ENCODE results near the gene SOX14. TPM values are rescaled to one million over a fixed set of nuclear protein-coding genes. Genes with fewer than 3 reads are reported as not detected.

The SOX14 gene
- total RNA-seq, 1 experiment from 2014 or later: not detected

DNA sequence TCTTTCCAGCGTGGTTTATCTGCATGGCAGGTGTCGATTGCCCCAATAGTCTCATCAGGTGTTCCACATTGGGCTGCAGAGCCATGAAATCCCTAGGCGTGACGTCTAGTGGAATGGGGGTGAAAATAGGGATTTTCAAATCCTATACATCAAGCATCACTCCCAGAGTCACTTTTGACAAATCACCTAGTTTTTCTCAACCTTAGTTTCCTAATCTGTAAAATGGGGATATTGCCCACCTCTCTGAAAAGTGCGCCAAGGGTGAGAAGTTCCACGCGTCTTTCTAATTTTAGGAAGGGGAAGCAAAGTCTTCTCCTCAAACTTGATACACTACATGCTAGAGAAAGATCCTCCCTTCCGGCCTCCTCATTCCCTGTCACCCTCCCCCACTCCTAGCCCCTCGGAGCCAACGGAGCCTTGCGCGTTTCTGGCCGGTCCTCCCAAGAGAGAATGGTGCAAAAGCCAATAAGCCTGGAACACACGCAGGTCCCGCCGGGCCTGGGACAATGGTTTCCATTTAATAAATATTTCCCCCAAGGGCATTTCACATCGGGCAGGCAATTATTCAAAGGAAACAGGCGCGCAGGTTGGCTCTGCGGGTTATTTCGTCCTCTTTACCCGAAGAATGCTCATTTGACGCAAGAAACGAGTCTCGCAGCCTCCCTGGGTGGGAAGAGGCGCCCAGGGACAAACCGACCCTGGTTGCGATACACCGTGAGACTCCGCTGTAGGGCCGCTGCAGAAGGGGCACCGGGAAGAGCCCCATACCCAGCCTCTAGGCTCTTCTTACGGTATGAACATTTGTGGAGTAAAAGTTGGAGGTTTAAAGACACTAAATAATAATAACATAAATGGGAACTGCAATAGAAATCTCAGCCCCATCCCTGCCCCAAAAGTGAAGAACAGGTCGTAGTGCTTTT lies 1.2 kb upstream of the SOX14 start:
- intact Hi-C loops (cut with micrococcal nuclease): no loop called here
- Mint-ChIP-seq H3K36me3 (ENCODE audit: insufficient read depth, unreplicated experiment) (no peaks in the 10 kb centered on the region), H3K27ac (ENCODE audit: low read depth, unreplicated experiment) (no peak overlapping the region), H3K9me3 (ENCODE audit: unreplicated experiment) (no peaks in the 10 kb centered on the region), H3K4me1 (ENCODE audit: insufficient read depth, unreplicated experiment) (peaks cover 4% of the 10 kb centered on the region), H3K4me3 (ENCODE audit: unreplicated experiment) (peak overlapping the region; percentile 4), H3K27me3 (ENCODE audit: insufficient read depth, unreplicated experiment) (peaks cover 73% of the 10 kb centered on the region)
- TF ChIP-seq, protein P1, sequence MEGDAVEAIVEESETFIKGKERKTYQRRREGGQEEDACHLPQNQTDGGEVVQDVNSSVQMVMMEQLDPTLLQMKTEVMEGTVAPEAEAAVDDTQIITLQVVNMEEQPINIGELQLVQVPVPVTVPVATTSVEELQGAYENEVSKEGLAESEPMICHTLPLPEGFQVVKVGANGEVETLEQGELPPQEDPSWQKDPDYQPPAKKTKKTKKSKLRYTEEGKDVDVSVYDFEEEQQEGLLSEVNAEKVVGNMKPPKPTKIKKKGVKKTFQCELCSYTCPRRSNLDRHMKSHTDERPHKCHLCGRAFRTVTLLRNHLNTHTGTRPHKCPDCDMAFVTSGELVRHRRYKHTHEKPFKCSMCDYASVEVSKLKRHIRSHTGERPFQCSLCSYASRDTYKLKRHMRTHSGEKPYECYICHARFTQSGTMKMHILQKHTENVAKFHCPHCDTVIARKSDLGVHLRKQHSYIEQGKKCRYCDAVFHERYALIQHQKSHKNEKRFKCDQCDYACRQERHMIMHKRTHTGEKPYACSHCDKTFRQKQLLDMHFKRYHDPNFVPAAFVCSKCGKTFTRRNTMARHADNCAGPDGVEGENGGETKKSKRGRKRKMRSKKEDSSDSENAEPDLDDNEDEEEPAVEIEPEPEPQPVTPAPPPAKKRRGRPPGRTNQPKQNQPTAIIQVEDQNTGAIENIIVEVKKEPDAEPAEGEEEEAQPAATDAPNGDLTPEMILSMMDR (IDR thresholded peaks at IDR 0.05; ENCODE audit: unreplicated experiment): no peak
- ChIA-PET CTCF (interaction anchor here (0.9 kb wide), 1 partner anchor 11 kb away, joined by 3 read pairs; no protein-coding TSS in a partner anchor), POLR2A (no interaction called here)
- no TSS peak for BruUV-seq (replicated peaks)
- DNase-seq (ENCODE audit: unreplicated experiment): no peak

DNA sequence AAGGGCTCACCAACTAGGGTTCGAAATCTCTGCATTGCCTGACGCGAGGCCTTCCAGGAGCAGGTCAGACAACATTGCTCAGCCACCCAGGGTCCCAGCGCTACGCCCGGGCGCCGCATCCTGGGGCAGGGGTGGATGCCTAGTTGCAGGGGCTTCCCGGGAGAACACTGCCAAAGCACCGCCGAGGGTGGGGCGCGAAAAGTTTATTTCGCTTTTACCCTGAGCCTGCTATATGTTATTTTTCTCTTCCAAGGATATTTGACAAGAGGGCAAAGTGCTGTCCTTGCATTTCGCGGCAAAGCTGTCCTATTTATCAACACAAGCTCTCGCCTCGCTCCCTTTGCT lies 549 bp upstream of the SOX14 start:
- H3K4me1 Mint-ChIP-seq (ENCODE audit: insufficient read depth, unreplicated experiment): peaks cover 4% of the 10 kb centered on the region
- no peaks in the 10 kb centered on the region for H3K36me3 Mint-ChIP-seq (ENCODE audit: insufficient read depth, unreplicated experiment)
- H3K4me3 Mint-ChIP-seq (ENCODE audit: unreplicated experiment): peak overlapping the region; percentile 4
- CTCF ChIA-PET: no interaction called here
- intact Hi-C loops (cut with micrococcal nuclease): no loop called here
- no peaks in the 10 kb centered on the region for H3K9me3 Mint-ChIP-seq (ENCODE audit: unreplicated experiment)
- no peak overlapping the region for H3K27ac Mint-ChIP-seq (ENCODE audit: low read depth, unreplicated experiment)
- no peak for DNase-seq (ENCODE audit: unreplicated experiment)
- no TSS peak for BruUV-seq (replicated peaks)
- TF ChIP-seq, protein P1 (IDR thresholded peaks at IDR 0.05; ENCODE audit: unreplicated experiment): no peak
- POLR2A ChIA-PET: no interaction called here
- peaks cover 67% of the 10 kb centered on the region for H3K27me3 Mint-ChIP-seq (ENCODE audit: insufficient read depth, unreplicated experiment)

DNA sequence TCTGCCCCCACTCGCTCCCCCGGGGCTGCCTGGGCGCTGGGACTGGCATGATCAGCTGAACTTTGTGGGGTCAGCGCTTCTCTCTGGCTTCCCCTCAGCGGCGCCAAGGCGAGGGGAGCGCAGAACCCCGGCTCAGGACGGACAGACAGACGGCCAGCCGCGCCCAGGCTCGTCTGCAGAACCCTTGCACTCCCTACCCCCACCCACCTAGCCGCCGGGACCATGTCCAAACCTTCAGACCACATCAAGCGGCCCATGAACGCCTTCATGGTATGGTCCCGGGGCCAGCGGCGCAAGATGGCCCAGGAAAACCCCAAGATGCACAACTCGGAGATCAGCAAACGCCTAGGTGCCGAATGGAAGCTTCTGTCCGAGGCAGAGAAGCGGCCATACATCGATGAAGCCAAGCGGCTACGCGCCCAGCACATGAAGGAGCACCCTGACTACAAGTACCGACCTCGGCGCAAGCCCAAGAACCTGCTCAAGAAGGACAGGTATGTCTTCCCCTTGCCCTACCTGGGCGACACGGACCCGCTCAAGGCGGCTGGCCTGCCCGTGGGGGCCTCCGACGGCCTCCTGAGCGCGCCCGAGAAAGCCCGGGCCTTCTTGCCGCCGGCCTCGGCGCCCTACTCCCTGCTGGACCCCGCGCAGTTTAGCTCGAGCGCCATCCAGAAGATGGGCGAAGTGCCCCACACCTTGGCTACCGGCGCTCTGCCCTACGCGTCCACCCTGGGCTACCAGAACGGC lies 621 bp downstream of the SOX14 start:
- TF ChIP-seq, protein P1 (IDR thresholded peaks at IDR 0.05; ENCODE audit: unreplicated experiment): no peak
- Mint-ChIP-seq H3K4me3 (ENCODE audit: unreplicated experiment) (no peak overlapping the region), H3K9me3 (ENCODE audit: unreplicated experiment) (no peaks in the 10 kb centered on the region), H3K27ac (ENCODE audit: low read depth, unreplicated experiment) (no peak overlapping the region), H3K36me3 (ENCODE audit: insufficient read depth, unreplicated experiment) (no peaks in the 10 kb centered on the region), H3K27me3 (ENCODE audit: insufficient read depth, unreplicated experiment) (peaks cover 63% of the 10 kb centered on the region), H3K4me1 (ENCODE audit: insufficient read depth, unreplicated experiment) (peaks cover 4% of the 10 kb centered on the region)
- no peak for DNase-seq (ENCODE audit: unreplicated experiment)
- CTCF ChIA-PET: no interaction called here
- intact Hi-C loops (cut with micrococcal nuclease): no loop called here
- BruUV-seq (replicated peaks): no TSS peak
- POLR2A ChIA-PET: no interaction called here

DNA sequence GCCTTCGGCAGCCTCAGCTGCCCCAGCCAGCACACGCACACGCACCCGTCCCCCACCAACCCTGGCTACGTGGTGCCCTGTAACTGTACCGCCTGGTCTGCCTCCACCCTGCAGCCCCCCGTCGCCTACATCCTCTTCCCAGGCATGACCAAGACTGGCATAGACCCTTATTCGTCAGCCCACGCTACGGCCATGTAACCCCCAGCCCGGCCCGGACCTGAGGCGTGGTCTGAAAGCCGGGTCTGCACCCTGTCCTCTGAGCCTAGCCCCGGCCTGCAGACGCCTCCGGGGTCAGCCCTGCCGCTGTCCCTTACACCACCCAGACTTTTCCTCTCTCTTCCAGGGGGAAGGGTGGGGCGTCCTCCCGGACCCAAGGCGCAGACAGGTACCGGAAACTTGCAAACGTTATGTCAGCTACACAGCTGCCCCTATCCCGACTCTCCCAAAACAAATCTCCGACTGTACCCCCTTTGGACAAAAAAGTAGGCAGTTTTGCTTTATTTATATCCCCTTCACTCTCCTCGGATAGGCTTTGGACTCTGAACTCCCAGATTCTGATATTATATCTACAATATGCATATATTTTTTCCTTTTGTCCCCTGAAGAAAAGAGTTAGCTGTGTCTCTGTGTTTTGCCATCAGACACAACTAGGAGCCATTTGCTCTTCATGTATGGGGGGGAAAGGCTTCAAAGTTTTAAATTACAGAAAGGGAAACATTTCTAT lies 1.4 kb downstream of the SOX14 start:
- Mint-ChIP-seq H3K9me3 (ENCODE audit: unreplicated experiment) (no peaks in the 10 kb centered on the region), H3K36me3 (ENCODE audit: insufficient read depth, unreplicated experiment) (no peaks in the 10 kb centered on the region), H3K27ac (ENCODE audit: low read depth, unreplicated experiment) (no peak overlapping the region), H3K27me3 (ENCODE audit: insufficient read depth, unreplicated experiment) (peaks cover 61% of the 10 kb centered on the region), H3K4me3 (ENCODE audit: unreplicated experiment) (no peak overlapping the region), H3K4me1 (ENCODE audit: insufficient read depth, unreplicated experiment) (peaks cover 4% of the 10 kb centered on the region)
- CTCF ChIA-PET: no interaction called here
- no peak for DNase-seq (ENCODE audit: unreplicated experiment)
- TF ChIP-seq, protein P1 (IDR thresholded peaks at IDR 0.05; ENCODE audit: unreplicated experiment): no peak
- POLR2A ChIA-PET: no interaction called here
- intact Hi-C loops (cut with micrococcal nuclease): no loop called here
- BruUV-seq (replicated peaks): no TSS peak
